ENCODE data around the gene SLC36A4. TPM values are rescaled to one million over a fixed set of nuclear protein-coding genes. Genes with fewer than 3 reads are reported as not detected.

The SLC36A4 gene
- total RNA-seq, 2 experiments from 2014 or later: 6.7 to 10.8 TPM

Other genes starting within 250 kb of the SLC36A4 start
- not detected for gene MTNR1B, start 228.3 kb downstream of the SLC36A4 start, total RNA-seq
- not detected for gene DEUP1, start 132.8 kb upstream of the SLC36A4 start, total RNA-seq

All from activated CD8-positive, alpha-beta memory T cell treated with anti-CD3 and anti-CD28 coated beads, Interleukin-2, amount 10 ng/mL, durations not matched to agents 7 days and 5 days (primary cell).